HCEC 1CT (cell line): ENCODE data around the gene ANKRD49.

Experiments
- DNase-seq: peaks from one replicate; pipeline ENCODE4 v3.0.0-alpha.2; 2017

The ANKRD49 gene

GRCh38 chr11:94545264-94546161 is 51.7 kb downstream of the ANKRD49 start:
- no peak for DNase-seq

GRCh38 chr11:94546162-94546470 is 52.3 kb downstream of the ANKRD49 start:
- DNase-seq, result no peak

- no peak for DNase-seq
These were observed 53.1 kb downstream of the ANKRD49 start for GRCh38 chr11:94546886-94547285.

- DNase-seq, result no peak
These were observed 55.4 kb downstream of the ANKRD49 start for GRCh38 chr11:94549146-94549545.
